MM.1S (cell line): ENCODE results near the gene KRTAP10-3.

Experiments
- DNase-seq: peaks from one replicate; pipeline ENCODE4 v3.0.0-alpha.2; 2015
- H2AFZ ChIP-seq: fragments of 300-600 bp; sonication (generic); 2 replicates; pipeline ENCODE4 v1.6.0; 2016; ENCODE audit warnings: antibody characterized with exemption, low read length
- H3F3A ChIP-seq: fragments of 300-600 bp; sonication (generic); 2 replicates; pipeline ENCODE4 v1.6.1; 2016; ENCODE audit warnings: mild to moderate bottlenecking, antibody characterized with exemption, low read length, moderate library complexity, mixed read lengths; ENCODE audit not compliant: insufficient read depth
- H3K27ac ChIP-seq: fragments of 300-600 bp; sonication (generic); 2 replicates; pipeline ENCODE4 v1.5.1; 2016; ENCODE audit warnings: mild to moderate bottlenecking, low read length
- H3K27me3 ChIP-seq: fragments of 300-600 bp; sonication (generic); replicated peaks from 2 replicates; pipeline ENCODE4 v1.6.0; 2016; ENCODE audit warnings: low read length; ENCODE audit not compliant: insufficient read depth
- H3K36me3 ChIP-seq: fragments of 300-600 bp; sonication (generic); replicated peaks from 2 replicates; pipeline ENCODE4 v1.6.1; 2016; ENCODE audit warnings: mild to moderate bottlenecking, low read length, mixed read lengths; ENCODE audit not compliant: insufficient read depth
- H3K4me1 ChIP-seq: fragments of 300-600 bp; sonication (generic); 2 replicates; pipeline ENCODE4 v1.6.1; 2016; ENCODE audit warnings: low read length, mixed read lengths
- H3K4me2 ChIP-seq: fragments of 300-600 bp; sonication (generic); 2 replicates; pipeline ENCODE4 v1.6.0; 2016; ENCODE audit warnings: low read depth, low read length
- H3K4me3 ChIP-seq: fragments of 300-600 bp; sonication (generic); 2 replicates; pipeline ENCODE4 v1.5.1; 2016; ENCODE audit warnings: low read length, mixed read lengths
- H3K79me2 ChIP-seq: fragments of 300-600 bp; sonication (generic); 2 replicates; pipeline ENCODE4 v1.6.1; 2016; ENCODE audit warnings: mixed run types, low read length, mixed read lengths
- H3K9ac ChIP-seq: fragments of 300-600 bp; sonication (generic); 2 replicates; pipeline ENCODE4 v1.6.1; 2016; ENCODE audit warnings: low read length, mixed read lengths
- H3K9me2 ChIP-seq: fragments of 300-600 bp; sonication (generic); replicated peaks from 2 replicates; pipeline ENCODE4 v1.6.1; 2016; ENCODE audit warnings: mild to moderate bottlenecking, low read length, mixed read lengths; ENCODE audit not compliant: insufficient read depth
- H3K9me3 ChIP-seq: fragments of 300-600 bp; sonication (generic); replicated peaks from 2 replicates; pipeline ENCODE4 v1.6.1; 2016; ENCODE audit warnings: mild to moderate bottlenecking, low read length, mixed read lengths; ENCODE audit not compliant: insufficient read depth
- H4K20me1 ChIP-seq: fragments of 300-600 bp; sonication (generic); 2 replicates; pipeline ENCODE4 v1.6.1; 2016; ENCODE audit warnings: mild to moderate bottlenecking, low read length, moderate library complexity, mixed read lengths; ENCODE audit not compliant: insufficient read depth
- CTCF ChIP-seq: fragments of 300-600 bp; sonication (generic); IDR thresholded peaks from 2 replicates; pipeline ENCODE4 v1.5.1; 2016; ENCODE audit warnings: antibody characterized with exemption, low read length, mixed read lengths
- EZH2 ChIP-seq: fragments of 300-600 bp; sonication (generic); optimal IDR thresholded peaks from 2 replicates; pipeline ENCODE3; 2017; ENCODE audit warnings: low read depth, mild to moderate bottlenecking, antibody characterized with exemption, low read length, mixed read lengths
- EZH2phosphoT487 ChIP-seq: fragments of 300-600 bp; sonication (generic); IDR thresholded peaks from 2 replicates; pipeline ENCODE4 v1.6.1; 2018; ENCODE audit warnings: antibody characterized with exemption, low read length

KRTAP10-3 gene

GRCh38 chr21:44533891-44534627, 24.5 kb downstream of the KRTAP10-3 start:
- H3K79me2 ChIP-seq, result no peaks in the 10 kb centered on the region
- no peaks in the 10 kb centered on the region for H3K9me2 ChIP-seq
- H3K36me3 ChIP-seq, result no peaks in the 10 kb centered on the region
- no peak overlapping the region for H2AFZ ChIP-seq
- H3K9me3 ChIP-seq, result no peaks in the 10 kb centered on the region
- H3F3A ChIP-seq, result no peaks in the 10 kb centered on the region
- no peak for DNase-seq
- no peak overlapping the region for H3K4me2 ChIP-seq
- peaks cover 92% of the 10 kb centered on the region for H3K27me3 ChIP-seq
- H4K20me1 ChIP-seq, result no peaks in the 10 kb centered on the region
- no peak for TF ChIP-seq EZH2
- no peak for TF ChIP-seq EZH2phosphoT487
- TF ChIP-seq CTCF, result no peak
- no peaks in the 10 kb centered on the region for H3K4me1 ChIP-seq
- no peak overlapping the region for H3K27ac ChIP-seq
- H3K4me3 ChIP-seq, result no peak overlapping the region
- H3K9ac ChIP-seq, result no peak overlapping the region

- DNase-seq, result no peak
- Histone ChIP-seq H2AFZ (no peak overlapping the region), H3K4me1 (no peaks in the 10 kb centered on the region), H3K9me2 (no peaks in the 10 kb centered on the region), H3K27ac (no peak overlapping the region), H3F3A (no peaks in the 10 kb centered on the region), H4K20me1 (no peaks in the 10 kb centered on the region), H3K9ac (no peak overlapping the region), H3K4me2 (no peak overlapping the region), H3K27me3 (peaks cover 92% of the 10 kb centered on the region), H3K79me2 (no peaks in the 10 kb centered on the region), H3K36me3 (no peaks in the 10 kb centered on the region), H3K9me3 (no peaks in the 10 kb centered on the region), H3K4me3 (no peak overlapping the region)
- TF ChIP-seq EZH2, result no peak
- no peak for TF ChIP-seq CTCF
These were observed 25.3 kb downstream of the KRTAP10-3 start for GRCh38 chr21:44533121-44533890.

GRCh38 chr21:44532712-44533111, 25.9 kb downstream of the KRTAP10-3 start:
- H3K4me2 ChIP-seq, result no peak overlapping the region
- H3K4me1 ChIP-seq, result no peaks in the 10 kb centered on the region
- H3K9me2 ChIP-seq, result no peaks in the 10 kb centered on the region
- no peaks in the 10 kb centered on the region for H3K9me3 ChIP-seq
- DNase-seq, result no peak
- no peaks in the 10 kb centered on the region for H3K36me3 ChIP-seq
- peaks cover 92% of the 10 kb centered on the region for H3K27me3 ChIP-seq
- H3K4me3 ChIP-seq, result no peak overlapping the region
- H4K20me1 ChIP-seq, result no peaks in the 10 kb centered on the region
- H3K79me2 ChIP-seq, result no peaks in the 10 kb centered on the region
- TF ChIP-seq CTCF (no peak), EZH2phosphoT487 (no peak), EZH2 (no peak)
- H2AFZ ChIP-seq, result no peak overlapping the region
- H3K27ac ChIP-seq, result no peak overlapping the region
- no peaks in the 10 kb centered on the region for H3F3A ChIP-seq
- no peak overlapping the region for H3K9ac ChIP-seq
